GM10266 (cell line): ENCODE measurements around the gene STK32B.
"Not testable (repeated sequence)": the region's sequence is repeated elsewhere in the genome, so short reads cannot be mapped to it uniquely, and the experiment has no call there.

Experiments
- DNase-seq: peaks from one replicate; pipeline ENCODE4 v3.0.0; 2012; ENCODE audit errors: extremely low spot score
- CTCF ChIP-seq: IDR thresholded peaks from 2 replicates; pipeline ENCODE4 v1.5.1; 2012; ENCODE audit warnings: mild to moderate bottlenecking, low read depth; ENCODE audit not compliant: control insufficient read depth, insufficient read depth; ENCODE audit errors: missing control alignments

The STK32B gene

DNA sequence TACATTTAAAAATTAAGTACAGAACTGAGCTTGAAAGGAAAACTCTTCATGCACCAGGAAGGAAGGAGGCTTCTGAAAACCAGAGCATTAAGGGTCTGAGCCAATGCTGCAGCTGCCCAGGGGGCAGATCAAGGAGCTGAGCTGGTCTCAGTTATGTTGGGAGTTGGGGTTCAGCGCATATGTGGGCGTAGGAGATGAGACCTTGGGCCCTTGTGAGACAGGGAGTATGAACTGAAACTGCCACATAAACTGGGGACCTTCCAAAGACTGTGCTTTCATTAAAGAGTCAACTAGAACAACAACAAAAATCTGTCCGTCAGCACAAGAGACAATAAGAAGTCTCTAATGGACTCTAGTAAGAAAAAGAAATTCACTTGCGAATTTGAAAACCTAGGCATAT is 226.9 kb downstream of the STK32B start:
- no peak for TF ChIP-seq CTCF

DNA sequence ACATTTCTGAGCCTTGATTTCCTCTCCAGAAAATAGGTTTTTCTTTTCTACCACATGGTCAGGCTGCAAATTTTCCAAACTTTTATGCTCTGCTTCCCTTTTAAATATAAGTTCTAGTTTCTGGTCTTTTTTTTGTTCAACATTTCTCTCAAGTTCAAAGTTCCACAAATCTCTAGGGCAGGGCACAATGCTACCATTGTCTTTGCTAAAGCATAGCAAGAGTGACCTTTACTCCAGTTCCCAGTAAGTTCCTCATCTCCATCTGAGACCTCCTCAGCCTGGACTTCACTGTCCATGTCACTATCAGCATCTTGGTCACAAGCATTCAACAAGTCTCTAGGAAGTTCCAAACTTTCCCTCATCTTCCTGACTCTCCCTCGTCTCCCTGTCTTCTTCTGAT is 228.8 kb downstream of the STK32B start:
- DNase-seq = not testable (repeated sequence)

More for the DNA sequence above, 226.9 kb downstream of the STK32B start:
- no peak for DNase-seq

- no peak for TF ChIP-seq CTCF
- DNase-seq = no peak
Observed at GRCh38 chr4:5280828-5281227, 229.5 kb downstream of the STK32B start.

GRCh38 chr4:5283837-5284236 is 232.6 kb downstream of the STK32B start:
- DNase-seq = no peak
- TF ChIP-seq CTCF = no peak

GRCh38 chr4:5284517-5284916 is 233.2 kb downstream of the STK32B start:
- no peak for TF ChIP-seq CTCF
- DNase-seq = no peak

DNA sequence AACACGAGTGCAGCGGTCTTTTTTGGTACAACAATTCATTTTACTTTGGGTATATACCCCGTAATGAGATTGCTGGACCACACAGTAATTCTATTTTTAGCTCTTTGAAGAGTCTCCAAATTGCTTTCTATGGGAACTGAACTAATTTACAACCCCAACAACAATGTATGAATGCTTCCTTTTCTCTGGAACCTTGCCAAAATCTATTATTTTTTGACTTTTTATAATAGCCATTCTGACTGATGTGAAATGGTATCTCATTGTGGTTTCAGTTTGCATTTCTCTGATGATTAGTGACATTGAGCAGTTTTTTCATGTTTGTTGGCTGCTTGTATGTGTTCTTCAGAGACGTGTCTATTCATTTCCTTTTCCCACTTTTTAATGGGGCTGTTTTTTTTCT is 240.8 kb downstream of the STK32B start:
- no peak for TF ChIP-seq CTCF
- DNase-seq = no peak

DNA sequence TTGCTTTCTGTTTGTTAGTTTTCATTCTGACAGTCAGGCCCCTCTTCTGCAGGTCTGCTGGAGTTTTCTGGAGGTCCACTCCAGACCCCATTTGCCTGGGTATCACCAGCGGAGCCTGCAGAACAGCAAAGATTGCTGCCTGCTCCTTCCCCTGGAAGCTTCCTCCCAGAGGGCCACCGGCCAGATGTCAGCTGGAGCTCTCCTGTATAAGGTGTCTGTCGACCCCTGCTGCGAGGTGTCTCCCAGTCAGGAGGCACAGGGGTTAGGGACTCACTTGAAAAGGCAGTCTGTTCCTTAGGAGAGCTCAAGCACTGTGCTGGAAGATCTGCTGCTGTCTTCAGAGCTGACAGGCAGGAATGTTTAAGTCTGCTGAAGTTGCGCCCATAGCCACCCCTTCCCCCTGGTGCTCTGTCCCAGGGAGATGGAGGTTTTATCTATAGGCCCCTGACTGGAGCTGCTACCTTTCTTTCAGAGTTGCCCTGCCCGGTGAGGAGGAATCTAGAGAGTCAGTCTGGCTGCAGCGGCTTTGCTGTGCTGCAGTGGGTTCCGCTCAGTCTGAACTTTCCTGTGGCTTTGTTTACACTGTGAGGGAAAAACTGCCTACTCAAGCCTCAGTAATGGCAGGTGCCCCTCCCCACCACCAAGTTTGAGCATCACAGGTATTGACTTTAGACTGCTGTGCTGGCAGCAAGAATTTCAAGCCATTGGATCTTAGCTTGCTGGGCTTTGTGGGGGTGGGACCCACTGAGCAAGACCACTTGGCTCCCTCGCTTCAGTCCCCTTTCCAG is 246.9 kb downstream of the STK32B start:
- DNase-seq = not testable (repeated sequence)

GRCh38 chr4:5300283-5300682 is 249.0 kb downstream of the STK32B start:
- DNase-seq = no peak
- TF ChIP-seq CTCF = no peak
